Activated naive CD4-positive, alpha-beta T cell treated with anti-CD3 and anti-CD28 coated beads, Interleukin-2, amount 50 U/mL, for 72 hours (primary cell): ENCODE data around the gene ANKRD24. TPM values are rescaled to one million over a fixed set of nuclear protein-coding genes. Genes with fewer than 3 reads are reported as not detected.
"Not testable (repeated sequence)": the region's sequence is repeated elsewhere in the genome, so short reads cannot be mapped to it uniquely, and the experiment has no call there.

Experiments used
- ATAC-seq, 2 donors: fragments of 150-1000 bp; cut with Tn5 transposase; 2 replicates each; pipeline ENCODE4 v1.10.0; 2021; ENCODE audit warnings: mild to moderate bottlenecking in 2 of 2, moderate library complexity in 2 of 2
- DNase-seq, 2 donors: peaks; one replicate each; pipeline ENCODE4 v3.0.0; 2021 to 2022; ENCODE audit warnings: low spot score in 2 of 2
- H3K27ac Mint-ChIP-seq, 2 donors: one replicate each; pipeline ENCODE4 v1.8.0; 2022; ENCODE audit warnings: mild to moderate bottlenecking in 2 of 2, mixed read lengths in 2 of 2
- H3K36me3 Mint-ChIP-seq, 2 donors: one replicate each; pipeline ENCODE4 v1.8.0; 2022; ENCODE audit warnings: mixed read lengths in 2 of 2
- H3K9me3 Mint-ChIP-seq, 2 donors: one replicate each; pipeline ENCODE4 v1.8.0; 2022; ENCODE audit warnings: mixed read lengths in 2 of 2
- total RNA-seq, 2 donors: library from RNA; stranded (reverse); gene quantifications; one replicate each; pipeline ENCODE4 v1.2.3, GENCODE V29; 2022

ANKRD24 gene
- total RNA-seq, 2 donors from 2014 or later: 1.7 to 4.2 TPM

- no peaks in the 10 kb centered on the region for H3K9me3 Mint-ChIP-seq
- peak overlapping the region; percentile 1 to 59 for H3K27ac Mint-ChIP-seq
- peak; percentile 75 to 77 for ATAC-seq
- DNase-seq: peak in 1 of 2 donors; percentile 78
- H3K36me3 Mint-ChIP-seq: peaks cover 0 to 5% of the 10 kb centered on the region in 2 donors
These were observed 84.8 kb downstream of the ANKRD24 start for GRCh38 chr19:4267101-4267900.

- ATAC-seq: no peak
- no peaks in the 10 kb centered on the region for H3K9me3 Mint-ChIP-seq
- peaks cover 0 to 5% of the 10 kb centered on the region in 2 donors for H3K36me3 Mint-ChIP-seq
- no peak overlapping the region for H3K27ac Mint-ChIP-seq
- no peak for DNase-seq
These were observed 85.7 kb downstream of the ANKRD24 start for GRCh38 chr19:4267901-4268815.

- ATAC-seq: no peak
- DNase-seq: no peak
- peak overlapping the region in 1 of 2 donors; percentile 60 for H3K27ac Mint-ChIP-seq
- H3K9me3 Mint-ChIP-seq: no peaks in the 10 kb centered on the region
- H3K36me3 Mint-ChIP-seq: peaks cover 0 to 5% of the 10 kb centered on the region in 2 donors
These were observed 86.4 kb downstream of the ANKRD24 start for GRCh38 chr19:4268816-4269430.

GRCh38 chr19:4272894-4273293 lies 90.4 kb downstream of the ANKRD24 start:
- no peaks in the 10 kb centered on the region for H3K9me3 Mint-ChIP-seq
- no peak for ATAC-seq
- DNase-seq: no peak
- no peak overlapping the region for H3K27ac Mint-ChIP-seq
- peaks cover 0 to 5% of the 10 kb centered on the region in 2 donors for H3K36me3 Mint-ChIP-seq

- H3K9me3 Mint-ChIP-seq, DNase-seq: not testable (repeated sequence)
These were observed 91.8 kb downstream of the ANKRD24 start for GRCh38 chr19:4274321-4274686.

More at GRCh38 chr19:4274321-4274686, 91.8 kb downstream of the ANKRD24 start:
- not testable (repeated sequence) for ATAC-seq, H3K27ac Mint-ChIP-seq, H3K36me3 Mint-ChIP-seq

Other genes with a start within 250 kb of the ANKRD24 start
- gene NMRK2, start 249.6 kb upstream of the ANKRD24 start, total RNA-seq: not detected
- 10 to 100 TPM; 28.4 to 61.4 TPM for gene DAPK3, start 211.6 kb upstream of the ANKRD24 start, total RNA-seq
- gene EEF2, start 197.2 kb upstream of the ANKRD24 start, total RNA-seq: 1,000 to 10,000 TPM; 3,216 to 3,705 TPM
- 10 to 100 TPM; 28.0 to 30.6 TPM for gene PIAS4, start 175.0 kb upstream of the ANKRD24 start, total RNA-seq
- gene ZBTB7A, start 115.8 kb upstream of the ANKRD24 start, total RNA-seq: 10 to 100 TPM; 23.4 to 26.0 TPM
- gene MAP2K2, start 58.6 kb upstream of the ANKRD24 start, total RNA-seq: 100 to 1,000 TPM; 125 to 187 TPM
- gene CREB3L3, start 29.1 kb upstream of the ANKRD24 start, total RNA-seq: under 1 TPM in 1 of 2 donors, not detected in 1; 0.59 TPM
- 10 to 100 TPM; 35.3 to 37.9 TPM for gene SIRT6, start 126 bp upstream of the ANKRD24 start, total RNA-seq
- gene EBI3, start 46.8 kb downstream of the ANKRD24 start, total RNA-seq: 10 to 100 TPM in 1 of 2 donors, 1 to 10 TPM in 1; 1.4 to 34.9 TPM
- gene YJU2, start 64.4 kb downstream of the ANKRD24 start, total RNA-seq: 10 to 100 TPM; 22.7 to 28.0 TPM
- gene SHD, start 96.6 kb downstream of the ANKRD24 start, total RNA-seq: not detected
- 10 to 100 TPM; 10.7 to 45.2 TPM for gene TMIGD2, start 119.7 kb downstream of the ANKRD24 start, total RNA-seq
- gene FSD1, start 121.9 kb downstream of the ANKRD24 start, total RNA-seq: 10 to 100 TPM; 15.3 to 38.0 TPM
- 10 to 100 TPM; 17.4 to 22.3 TPM for gene STAP2, start 156.1 kb downstream of the ANKRD24 start, total RNA-seq
- gene MPND, start 160.9 kb downstream of the ANKRD24 start, total RNA-seq: 10 to 100 TPM; 18.4 to 22.0 TPM
- gene SH3GL1, start 217.9 kb downstream of the ANKRD24 start, total RNA-seq: 10 to 100 TPM; 40.9 to 53.4 TPM
- gene CHAF1A, start 220.0 kb downstream of the ANKRD24 start, total RNA-seq: 10 to 100 TPM; 67.1 to 93.6 TPM